Tibial artery (tissue), 4 donors: ENCODE data around the gene METTL16.

ENCODE experiments used
- DNase-seq, 2 donors: peaks; one replicate each; pipeline ENCODE4 v3.0.0-alpha.2; 2019
- H3K27ac ChIP-seq, 2 donors: fragments of 200-600 bp; sonication (generic) in 1 of 2; 1 replicate in 1 of 2; 2 replicates in 1 of 2; pipeline ENCODE4 v1.5.1; 2018 to 2019; ENCODE audit warnings: mild to moderate bottlenecking in 1 of 2
- H3K27me3 ChIP-seq, 2 donors: fragments of 200-600 bp; sonication (generic) in 1 of 2; one replicate each; pipeline versions ENCODE4 v1.5.1 to v1.6.0; 2016 to 2019
- H3K36me3 ChIP-seq, 3 donors: fragments of 200-600 bp; sonication (generic) in 2 of 3; one replicate each; pipeline ENCODE4 v1.5.1; 2016 to 2019; ENCODE audit warnings: mild to moderate bottlenecking in 2 of 3
- H3K4me1 ChIP-seq, 4 donors: fragments of 200-600 bp; sonication (generic) in 2 of 4; 1 replicate in 3 of 4; 2 replicates in 1 of 4; pipeline ENCODE4 v1.5.1; 2016 to 2019
- H3K4me3 ChIP-seq, 2 donors: fragments of 200-600 bp; sonication (generic) in 1 of 2; 1 replicate in 1 of 2; 2 replicates in 1 of 2; pipeline ENCODE4 v1.5.1; 2018 to 2019; ENCODE audit warnings: mild to moderate bottlenecking in 2 of 2
- H3K9me3 ChIP-seq, 3 donors: fragments of 200-600 bp; sonication (generic) in 1 of 3; one replicate each; pipeline ENCODE4 v1.5.1; 2016 to 2019
- CTCF ChIP-seq, 2 experiments: fragments of 200-600 bp in 1 of 2; fragments of 450-650 bp in 1 of 2; IDR thresholded peaks; one replicate each; pipeline ENCODE4 v1.5.1; 2017 to 2019; ENCODE audit warnings: antibody characterized with exemption in 2 of 2, mild to moderate bottlenecking in 1 of 2, moderate library complexity in 1 of 2
- intact Hi-C: fragments of 100-400 bp; cut with DNase I; formaldehyde crosslinking; loops from one replicate; pipeline ENCODE4 v1.15.0; 2023; ENCODE audit warnings: low total_unique reads

METTL16 gene

DNA sequence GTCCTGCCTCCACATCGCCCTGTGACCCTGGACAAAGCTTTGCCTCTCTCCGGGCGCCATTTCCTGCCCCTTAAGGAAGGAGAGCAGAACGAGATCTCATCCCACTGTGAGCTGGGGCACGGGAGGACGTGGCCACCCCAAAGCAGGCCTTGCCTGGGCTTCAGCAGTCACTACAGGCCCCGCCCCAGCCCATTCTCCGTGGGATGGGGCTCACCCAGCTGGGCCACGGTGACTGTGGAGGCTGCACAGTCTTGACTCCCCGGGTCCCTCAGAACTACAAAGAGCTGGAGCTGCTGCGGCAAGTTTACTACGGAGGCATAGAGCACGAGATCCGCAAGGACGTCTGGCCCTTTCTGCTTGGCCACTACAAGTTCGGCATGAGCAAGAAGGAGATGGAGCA lies 139.0 kb downstream of the METTL16 start:
- TF ChIP-seq CTCF (IDR thresholded peaks at IDR 0.05), result no peak
- no peaks in the 10 kb centered on the region for H3K9me3 ChIP-seq
- DNase-seq, result no peak
- intact Hi-C loops, result no loop called here
- no peak overlapping the region for H3K27ac ChIP-seq
- H3K4me3 ChIP-seq, result no peak overlapping the region
- H3K27me3 ChIP-seq, result no peaks in the 10 kb centered on the region
- no peaks in the 10 kb centered on the region for H3K4me1 ChIP-seq
- peaks cover 6 to 98% (median 61%) of the 10 kb centered on the region in 3 donors for H3K36me3 ChIP-seq

GRCh38 chr17:2372180-2372579 lies 139.5 kb downstream of the METTL16 start:
- no peaks in the 10 kb centered on the region for H3K4me1 ChIP-seq
- H3K9me3 ChIP-seq, result no peaks in the 10 kb centered on the region
- no peaks in the 10 kb centered on the region for H3K27me3 ChIP-seq
- no peak for DNase-seq
- H3K36me3 ChIP-seq, result peaks cover 6 to 98% (median 58%) of the 10 kb centered on the region in 3 donors
- no peak overlapping the region for H3K27ac ChIP-seq
- intact Hi-C loops, result no loop called here
- no peak for TF ChIP-seq CTCF (IDR thresholded peaks at IDR 0.05)
- H3K4me3 ChIP-seq, result no peak overlapping the region

GRCh38 chr17:2371183-2372130 lies 140.2 kb downstream of the METTL16 start:
- intact Hi-C loops, result no loop called here
- no peak overlapping the region for H3K4me3 ChIP-seq
- no peak for DNase-seq
- H3K27ac ChIP-seq, result no peak overlapping the region
- no peaks in the 10 kb centered on the region for H3K4me1 ChIP-seq
- H3K9me3 ChIP-seq, result no peaks in the 10 kb centered on the region
- TF ChIP-seq CTCF (IDR thresholded peaks at IDR 0.05), result no peak
- no peaks in the 10 kb centered on the region for H3K27me3 ChIP-seq
- H3K36me3 ChIP-seq, result peaks cover 6 to 98% (median 52%) of the 10 kb centered on the region in 3 donors

GRCh38 chr17:2370211-2370589 lies 141.5 kb downstream of the METTL16 start:
- no peak overlapping the region for H3K27ac ChIP-seq
- H3K9me3 ChIP-seq, result no peaks in the 10 kb centered on the region
- no peak for DNase-seq
- H3K36me3 ChIP-seq, result peaks cover 6 to 96% (median 41%) of the 10 kb centered on the region in 3 donors
- no peaks in the 10 kb centered on the region for H3K4me1 ChIP-seq
- H3K27me3 ChIP-seq, result no peaks in the 10 kb centered on the region
- no peak for TF ChIP-seq CTCF (IDR thresholded peaks at IDR 0.05)
- H3K4me3 ChIP-seq, result no peak overlapping the region
- intact Hi-C loops, result no loop called here

DNA sequence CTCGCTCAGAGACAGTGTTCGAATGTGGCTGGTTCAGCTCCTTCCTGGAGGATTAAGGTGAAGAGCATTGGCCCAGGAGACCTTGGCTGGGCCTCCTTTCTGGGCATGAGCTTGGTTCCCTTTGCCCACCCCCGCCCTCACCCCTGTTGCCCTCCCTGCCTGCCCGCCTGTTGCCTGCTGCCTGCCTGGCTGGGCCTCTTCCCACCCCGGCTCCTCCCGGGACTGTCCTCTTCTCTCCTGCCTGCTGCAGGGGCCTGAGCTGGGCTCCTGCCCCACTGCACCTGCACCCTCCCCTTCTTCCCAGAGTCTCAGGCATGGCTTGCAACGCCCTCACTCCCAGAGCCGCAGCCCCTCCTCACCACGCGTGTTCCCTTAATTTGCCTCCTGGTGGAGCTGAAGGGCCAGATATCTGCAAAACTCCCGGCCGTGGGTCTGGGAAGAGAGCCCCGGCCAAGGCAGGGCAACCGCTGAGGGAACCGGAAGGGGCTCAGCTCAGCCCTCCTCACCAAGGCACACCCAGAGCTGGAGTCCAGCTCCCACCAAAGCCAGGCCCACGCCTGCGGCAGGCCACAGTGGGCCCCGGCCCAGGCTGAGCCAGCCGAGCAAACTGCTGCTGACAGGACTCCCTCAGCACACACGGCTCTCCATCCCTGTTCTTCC lies 142.0 kb downstream of the METTL16 start:
- Histone ChIP-seq H3K9me3 (no peaks in the 10 kb centered on the region), H3K27me3 (no peaks in the 10 kb centered on the region), H3K27ac (no peak overlapping the region), H3K36me3 (peaks cover 6 to 98% (median 41%) of the 10 kb centered on the region in 3 donors), H3K4me3 (no peak overlapping the region), H3K4me1 (no peaks in the 10 kb centered on the region)
- TF ChIP-seq CTCF (IDR thresholded peaks at IDR 0.05), result no peak
- intact Hi-C loops, result no loop called here
- no peak for DNase-seq
